NCI-H526 (cell line): Measurements from ENCODE around the gene CA11.

Experiments
- DNase-seq, 2 experiments: peaks; one replicate each; lab custom pipeline; 2025; lab: John Stamatoyannopoulos, UW

The CA11 gene

GRCh38 chr19:48613024-48613851 lies 32.7 kb downstream of the CA11 start:
- no peak for DNase-seq

GRCh38 chr19:48611872-48612271 lies 34.1 kb downstream of the CA11 start:
- DNase-seq: no peak

GRCh38 chr19:48609571-48610108 lies 36.3 kb downstream of the CA11 start:
- no peak for DNase-seq

- peak; percentile 71 to 80 for DNase-seq
These were observed 37.2 kb downstream of the CA11 start for GRCh38 chr19:48608798-48609263.

GRCh38 chr19:48607359-48607755 lies 38.6 kb downstream of the CA11 start:
- DNase-seq: no peak

GRCh38 chr19:48606463-48607358 lies 39.3 kb downstream of the CA11 start, which contains the start of gene SPACA4:
TSS of gene SPACA4 (plus strand) at chr19:48606742. CDS start at chr19:48606979, 237 bp downstream.
- no peak for DNase-seq

GRCh38 chr19:48603850-48604249 lies 42.1 kb downstream of the CA11 start:
- no peak for DNase-seq

- DNase-seq: no peak
These were observed 42.5 kb downstream of the CA11 start for GRCh38 chr19:48603449-48603848.

- no peak for DNase-seq
These were observed 43.0 kb downstream of the CA11 start for GRCh38 chr19:48603001-48603400.

- no peak for DNase-seq
These were observed 45.1 kb downstream of the CA11 start for GRCh38 chr19:48600679-48601417.

- no peak for DNase-seq
These were observed 46.8 kb downstream of the CA11 start for GRCh38 chr19:48598996-48599700.

- no peak for DNase-seq
These were observed 49.1 kb downstream of the CA11 start for GRCh38 chr19:48596679-48597465.

- no peak for DNase-seq
These were observed 49.8 kb downstream of the CA11 start for GRCh38 chr19:48596237-48596636.

- no peak for DNase-seq
These were observed 50.2 kb downstream of the CA11 start for GRCh38 chr19:48595833-48596232.

GRCh38 chr19:48595171-48595570 lies 50.8 kb downstream of the CA11 start:
- no peak for DNase-seq

GRCh38 chr19:48591021-48591420 lies 55.0 kb downstream of the CA11 start:
- no peak for DNase-seq

GRCh38 chr19:48588670-48589401 lies 57.2 kb downstream of the CA11 start:
- DNase-seq: peak; percentile 56 to 91
